Liver (tissue), 3 donors: ENCODE results near the gene CDC42BPA.

ENCODE experiments used
- CTCF ChIP-seq: fragments of 150-350 bp; IDR thresholded peaks from 2 replicates; pipeline ENCODE4 v1.5.1; 2017; ENCODE audit warnings: improper control_type of control experiment, low read depth, low read length; ENCODE audit not compliant: missing input control
- FOXA1 ChIP-seq: IDR thresholded peaks from 2 replicates; pipeline ENCODE4 v1.6.1; 2016; ENCODE audit warnings: antibody characterized with exemption
- JUND ChIP-seq, 2 donors: IDR thresholded peaks; 2 replicates each; pipeline ENCODE4 v1.6.1; 2016; ENCODE audit warnings: antibody characterized with exemption in 2 of 2
- MAX ChIP-seq: IDR thresholded peaks from 2 replicates; pipeline ENCODE4 v1.6.1; 2016; ENCODE audit warnings: antibody characterized with exemption
- RAD21 ChIP-seq, 2 donors: IDR thresholded peaks; 2 replicates each; pipeline ENCODE4 v1.6.1; 2016; ENCODE audit warnings: antibody characterized with exemption in 2 of 2, mild to moderate bottlenecking in 2 of 2
- REST ChIP-seq: IDR thresholded peaks from 2 replicates; pipeline ENCODE4 v1.6.1; 2016; ENCODE audit warnings: antibody characterized with exemption, mild to moderate bottlenecking
- SP1 ChIP-seq: IDR thresholded peaks from 2 replicates; pipeline ENCODE4 v1.6.1; 2018; ENCODE audit warnings: antibody characterized with exemption, mild to moderate bottlenecking
- TAF1 ChIP-seq: conservative IDR thresholded peaks from 2 replicates; pipeline ENCODE4 v1.6.1; 2016; ENCODE audit warnings: antibody characterized with exemption, mild to moderate bottlenecking
- donor health status: healthy.
- donor health status: healthy.

- TF ChIP-seq CTCF (no peak), SP1 (no peak), JUND (IDR thresholded peaks at IDR 0.05) (no peak), RAD21 (IDR thresholded peaks at IDR 0.05) (no peak), MAX (no peak), FOXA1 (no peak), REST (no peak), TAF1 (no peak)
Measured at GRCh38 chr1:227035316-227035715, 283.0 kb downstream of the CDC42BPA start.
